ENCODE measurements around the gene MDFI.

DNA sequence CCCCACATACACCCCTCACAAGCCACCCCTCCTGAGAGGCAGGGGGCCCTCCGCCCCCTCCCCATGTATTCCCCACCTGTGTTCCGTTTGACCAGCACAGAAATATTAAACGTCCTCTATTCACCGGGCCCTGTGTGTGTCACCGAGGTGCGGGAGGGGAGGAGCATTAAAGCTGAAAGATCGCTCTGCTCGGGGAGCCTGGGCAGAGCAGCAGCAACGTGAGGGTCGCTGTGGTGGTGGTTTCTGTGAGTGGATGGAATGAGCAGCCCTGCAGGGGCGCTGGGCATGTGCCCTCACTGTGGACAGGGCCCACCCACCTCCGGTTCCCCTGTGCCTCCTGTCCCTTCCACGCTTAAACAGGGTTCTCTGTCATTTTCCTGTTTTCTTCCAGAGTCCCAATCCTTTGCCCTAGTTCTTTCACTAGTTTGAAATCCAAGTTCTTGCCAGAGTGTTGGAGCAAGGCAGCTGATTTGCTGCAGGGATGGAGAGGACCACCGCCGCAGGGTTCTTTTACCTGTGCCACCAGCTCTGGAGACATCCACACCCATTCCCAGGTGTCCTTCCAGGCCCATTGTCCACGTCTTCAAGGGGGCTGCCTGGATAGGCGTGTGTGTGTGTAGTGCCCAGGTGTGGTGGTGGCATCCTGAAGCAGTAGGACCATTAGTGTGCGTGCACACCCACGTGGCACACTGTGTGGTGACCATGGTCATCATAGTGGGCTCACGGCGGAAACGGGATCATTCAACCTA, 37.6 kb upstream of the MDFI start:
- no peak for TF ChIP-seq YY1 (IDR thresholded peaks at IDR 0.05; ENCODE audit: insufficient read depth, insufficient read length)
- TF ChIP-seq ZNF274 (IDR thresholded peaks at IDR 0.05; ENCODE audit: low read depth, low read length) = no peak
- no peak for TF ChIP-seq SUZ12 (IDR thresholded peaks at IDR 0.05; ENCODE audit: extremely low read depth, insufficient read depth, insufficient read length)

Measured in NT2/D1 (cell line).